Thoracic aorta (tissue), 2 donors: ENCODE data around the gene BMPR1A. TPM values are rescaled to one million over a fixed set of nuclear protein-coding genes. Genes with fewer than 3 reads are reported as not detected.
A peak's percentile ranks its signal among the peaks of the same experiment; 100 is the strongest.

ENCODE experiments used
- ATAC-seq: fragments of 150-250 bp; one replicate; pipeline ENCODE4 v1.8.0; 2017; ENCODE audit warnings: low read depth; ENCODE audit not compliant: insufficient number of reproducible peaks, low FRiP score
- DNase-seq: peaks from one replicate; pipeline ENCODE4 v3.0.0-alpha.2; 2020; ENCODE audit warnings: low spot score
- H3K27ac ChIP-seq, 2 donors: fragments of 200-600 bp; sonication (generic); 1 replicate in 1 of 2; 2 replicates in 1 of 2; pipeline ENCODE4 v1.5.1; 2016; ENCODE audit warnings: mild to moderate bottlenecking in 2 of 2, moderate library complexity in 2 of 2
- H3K27me3 ChIP-seq: fragments of 200-600 bp; sonication (generic); replicated peaks from 2 replicates; pipeline ENCODE4 v1.6.0; 2016; ENCODE audit warnings: mild to moderate bottlenecking; ENCODE audit not compliant: insufficient read depth
- H3K36me3 ChIP-seq: fragments of 200-600 bp; sonication (generic); one replicate; pipeline ENCODE4 v1.5.1; 2016
- H3K4me1 ChIP-seq, 2 donors: fragments of 200-600 bp; sonication (generic); 1 replicate in 1 of 2; 2 replicates in 1 of 2; pipeline versions ENCODE4 v1.5.1 to v1.6.0; 2016; ENCODE audit warnings: low read depth in 2 of 2, mild to moderate bottlenecking in 1 of 2; ENCODE audit not compliant: control insufficient read depth in 1 of 2
- H3K4me3 ChIP-seq: fragments of 200-600 bp; sonication (generic); 2 replicates; pipeline ENCODE4 v1.5.1; 2016; ENCODE audit warnings: mild to moderate bottlenecking
- H3K9me3 ChIP-seq: fragments of 200-600 bp; sonication (generic); 2 replicates; pipeline ENCODE4 v1.5.1; 2016
- total RNA-seq, 2 donors: library from RNA; depleted of rRNA; stranded (reverse); fragments of >200 nt; gene quantifications; one replicate each; pipeline versions ENCODE4 v1.1.0 to v1.2.3, GENCODE V29; 2016
- TF ChIP-seq, protein P1 (sequence below): fragments of 200-600 bp; sonication (generic); IDR thresholded peaks from one replicate; pipeline ENCODE4 v1.5.1; 2019; ENCODE audit warnings: antibody characterized with exemption

BMPR1A gene
- total RNA-seq, 2 donors from 2014 or later = 69.0 to 130 TPM

DNA sequence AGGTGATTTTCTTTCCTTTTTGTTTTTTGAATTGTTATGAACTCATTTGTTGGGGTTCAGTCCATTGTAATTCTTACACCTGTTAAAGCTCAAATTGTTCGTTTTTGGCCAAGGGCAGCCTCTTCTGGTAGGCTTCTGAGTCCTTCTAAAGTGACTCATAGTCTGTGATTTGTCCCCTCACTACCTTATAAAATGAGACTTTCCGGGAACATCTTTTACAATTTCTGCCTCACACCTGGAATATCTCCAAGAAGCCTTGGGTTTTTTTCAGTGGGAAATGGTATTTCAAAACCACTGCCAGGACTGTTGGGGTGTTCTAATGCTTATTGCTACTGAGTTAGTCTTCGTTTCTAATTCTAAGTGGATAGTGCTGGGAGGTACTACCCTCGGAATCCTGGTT lies 56.7 kb downstream of the BMPR1A start:
- TF ChIP-seq, protein P1, sequence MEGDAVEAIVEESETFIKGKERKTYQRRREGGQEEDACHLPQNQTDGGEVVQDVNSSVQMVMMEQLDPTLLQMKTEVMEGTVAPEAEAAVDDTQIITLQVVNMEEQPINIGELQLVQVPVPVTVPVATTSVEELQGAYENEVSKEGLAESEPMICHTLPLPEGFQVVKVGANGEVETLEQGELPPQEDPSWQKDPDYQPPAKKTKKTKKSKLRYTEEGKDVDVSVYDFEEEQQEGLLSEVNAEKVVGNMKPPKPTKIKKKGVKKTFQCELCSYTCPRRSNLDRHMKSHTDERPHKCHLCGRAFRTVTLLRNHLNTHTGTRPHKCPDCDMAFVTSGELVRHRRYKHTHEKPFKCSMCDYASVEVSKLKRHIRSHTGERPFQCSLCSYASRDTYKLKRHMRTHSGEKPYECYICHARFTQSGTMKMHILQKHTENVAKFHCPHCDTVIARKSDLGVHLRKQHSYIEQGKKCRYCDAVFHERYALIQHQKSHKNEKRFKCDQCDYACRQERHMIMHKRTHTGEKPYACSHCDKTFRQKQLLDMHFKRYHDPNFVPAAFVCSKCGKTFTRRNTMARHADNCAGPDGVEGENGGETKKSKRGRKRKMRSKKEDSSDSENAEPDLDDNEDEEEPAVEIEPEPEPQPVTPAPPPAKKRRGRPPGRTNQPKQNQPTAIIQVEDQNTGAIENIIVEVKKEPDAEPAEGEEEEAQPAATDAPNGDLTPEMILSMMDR = no peak
- peak overlapping the region; percentile 70 for H3K27ac ChIP-seq
- peak overlapping the region; percentile 6 for H3K4me3 ChIP-seq
- DNase-seq = no peak
- H3K36me3 ChIP-seq = no peaks in the 10 kb centered on the region
- peaks cover 28 to 54% of the 10 kb centered on the region in 2 donors for H3K4me1 ChIP-seq
- no peaks in the 10 kb centered on the region for H3K27me3 ChIP-seq
- ATAC-seq = no peak
- H3K9me3 ChIP-seq = no peaks in the 10 kb centered on the region

DNA sequence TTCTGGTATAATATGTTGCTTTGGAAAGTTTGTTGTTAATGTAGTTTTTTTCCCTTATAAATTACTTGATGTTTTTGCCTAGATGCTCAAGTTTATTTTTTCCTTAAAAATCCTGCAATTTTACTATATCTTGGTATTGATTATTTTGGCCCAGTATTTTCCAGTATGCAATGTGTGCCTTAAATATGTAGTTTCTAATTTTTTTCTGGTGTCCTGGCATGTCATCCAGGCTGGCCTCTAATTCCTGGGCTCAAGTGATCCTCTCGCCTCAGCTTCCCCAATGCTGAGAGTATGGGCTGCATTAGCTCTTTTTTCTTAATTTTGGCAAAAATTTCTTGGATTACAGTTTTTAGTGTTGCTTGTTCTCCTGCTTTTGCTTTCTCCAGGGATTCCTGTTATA lies 57.6 kb downstream of the BMPR1A start:
- peak overlapping the region; percentile 28 for H3K4me3 ChIP-seq
- DNase-seq = no peak
- no peaks in the 10 kb centered on the region for H3K27me3 ChIP-seq
- H3K36me3 ChIP-seq = no peaks in the 10 kb centered on the region
- ATAC-seq = no peak
- peak overlapping the region; percentile 70 for H3K27ac ChIP-seq
- H3K9me3 ChIP-seq = no peaks in the 10 kb centered on the region
- TF ChIP-seq, protein P1 = no peak
- H3K4me1 ChIP-seq = peaks cover 28 to 58% of the 10 kb centered on the region in 2 donors

- no peaks in the 10 kb centered on the region for H3K36me3 ChIP-seq
- peak overlapping the region; percentile 70 for H3K27ac ChIP-seq
- H3K27me3 ChIP-seq = no peaks in the 10 kb centered on the region
- H3K4me3 ChIP-seq = peak overlapping the region; percentile 28
- TF ChIP-seq, protein P1 = no peak
- no peak for DNase-seq
- H3K4me1 ChIP-seq = peaks cover 28 to 65% of the 10 kb centered on the region in 2 donors
- H3K9me3 ChIP-seq = no peaks in the 10 kb centered on the region
- ATAC-seq = no peak
These were observed 58.7 kb downstream of the BMPR1A start for GRCh38 chr10:86815035-86815617.

GRCh38 chr10:86815640-86816039 lies 59.2 kb downstream of the BMPR1A start:
- H3K27ac ChIP-seq = peak overlapping the region; percentile 70
- no peak for DNase-seq
- H3K4me1 ChIP-seq = peaks cover 29 to 65% of the 10 kb centered on the region in 2 donors
- H3K4me3 ChIP-seq = no peak overlapping the region
- TF ChIP-seq, protein P1 = no peak
- no peaks in the 10 kb centered on the region for H3K27me3 ChIP-seq
- ATAC-seq = no peak
- H3K36me3 ChIP-seq = no peaks in the 10 kb centered on the region
- no peaks in the 10 kb centered on the region for H3K9me3 ChIP-seq

DNA sequence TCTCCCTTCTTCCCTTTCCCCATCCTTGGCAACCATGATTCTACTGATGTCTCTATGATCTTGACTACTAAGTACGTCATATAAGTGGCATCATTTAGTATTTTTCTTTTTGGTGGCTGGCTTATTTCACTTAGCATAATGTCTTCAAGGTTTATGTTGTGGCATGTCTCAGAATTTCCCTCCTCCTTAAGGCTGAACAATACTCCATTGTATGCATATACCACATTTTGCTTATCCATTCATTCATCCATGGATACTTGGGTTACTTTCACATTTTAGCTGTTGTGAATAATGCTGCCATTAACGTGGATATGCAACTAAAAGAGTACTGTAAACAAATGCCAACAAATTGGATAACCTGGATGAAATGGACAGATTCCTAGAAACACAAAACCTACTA lies 60.8 kb downstream of the BMPR1A start:
- TF ChIP-seq, protein P1 = no peak
- H3K27ac ChIP-seq = no peak overlapping the region

More for the DNA sequence above, 60.8 kb downstream of the BMPR1A start:
- ATAC-seq (no peak), DNase-seq (no peak)
- Histone ChIP-seq H3K27me3 (no peaks in the 10 kb centered on the region), H3K9me3 (no peaks in the 10 kb centered on the region), H3K36me3 (no peaks in the 10 kb centered on the region), H3K4me1 (peaks cover 38 to 77% of the 10 kb centered on the region in 2 donors), H3K4me3 (no peak overlapping the region)
